IPS-18a (cell line): ENCODE data around the gene SIGLEC6.

Experiments
- H3K27ac ChIP-seq: one replicate; pipeline ENCODE4 v1.5.1; 2013; ENCODE audit warnings: low read length
- H3K27me3 ChIP-seq: one replicate; pipeline ENCODE4 v1.6.1; 2013; ENCODE audit warnings: mild to moderate bottlenecking, low read length; ENCODE audit not compliant: control insufficient read depth, insufficient read depth
- H3K36me3 ChIP-seq: one replicate; pipeline ENCODE4 v1.6.1; 2013; ENCODE audit warnings: low read depth, low read length; ENCODE audit not compliant: control insufficient read depth
- H3K4me1 ChIP-seq: one replicate; pipeline ENCODE4 v1.6.1; 2013; ENCODE audit warnings: low read depth, low read length; ENCODE audit not compliant: control insufficient read depth
- H3K4me3 ChIP-seq: one replicate; pipeline ENCODE4 v1.5.1; 2013; ENCODE audit warnings: low read length
- H3K9ac ChIP-seq: one replicate; pipeline ENCODE4 v1.6.1; 2013; ENCODE audit warnings: mild to moderate bottlenecking, low read length, moderate library complexity
- H3K9me3 ChIP-seq: one replicate; pipeline ENCODE4 v1.6.1; 2013; ENCODE audit warnings: low read depth, low read length; ENCODE audit not compliant: control insufficient read depth

SIGLEC6 gene

GRCh38 chr19:51547397-51548212 lies 16.1 kb upstream of the SIGLEC6 start:
- H3K9ac ChIP-seq = no peak overlapping the region
- no peaks in the 10 kb centered on the region for H3K9me3 ChIP-seq
- no peaks in the 10 kb centered on the region for H3K27me3 ChIP-seq
- no peaks in the 10 kb centered on the region for H3K36me3 ChIP-seq
- no peak overlapping the region for H3K27ac ChIP-seq
- H3K4me3 ChIP-seq = no peak overlapping the region
- no peaks in the 10 kb centered on the region for H3K4me1 ChIP-seq

GRCh38 chr19:51546650-51547396 lies 15.4 kb upstream of the SIGLEC6 start:
- Histone ChIP-seq H3K27ac (no peak overlapping the region), H3K4me1 (no peaks in the 10 kb centered on the region), H3K4me3 (no peak overlapping the region), H3K9ac (no peak overlapping the region), H3K36me3 (no peaks in the 10 kb centered on the region), H3K27me3 (no peaks in the 10 kb centered on the region), H3K9me3 (no peaks in the 10 kb centered on the region)

GRCh38 chr19:51546107-51546649 lies 14.7 kb upstream of the SIGLEC6 start:
- H3K27me3 ChIP-seq = no peaks in the 10 kb centered on the region
- no peak overlapping the region for H3K27ac ChIP-seq
- H3K4me1 ChIP-seq = no peaks in the 10 kb centered on the region
- H3K9me3 ChIP-seq = no peaks in the 10 kb centered on the region
- no peak overlapping the region for H3K4me3 ChIP-seq
- no peaks in the 10 kb centered on the region for H3K36me3 ChIP-seq
- H3K9ac ChIP-seq = no peak overlapping the region

GRCh38 chr19:51544038-51544437 lies 12.6 kb upstream of the SIGLEC6 start:
- Histone ChIP-seq H3K4me1 (no peaks in the 10 kb centered on the region), H3K9ac (no peak overlapping the region), H3K36me3 (no peaks in the 10 kb centered on the region), H3K9me3 (no peaks in the 10 kb centered on the region), H3K4me3 (no peak overlapping the region), H3K27ac (no peak overlapping the region), H3K27me3 (no peaks in the 10 kb centered on the region)

- H3K27me3 ChIP-seq = no peaks in the 10 kb centered on the region
- H3K9me3 ChIP-seq = no peaks in the 10 kb centered on the region
- no peak overlapping the region for H3K9ac ChIP-seq
- H3K4me1 ChIP-seq = no peaks in the 10 kb centered on the region
- H3K36me3 ChIP-seq = no peaks in the 10 kb centered on the region
- no peak overlapping the region for H3K27ac ChIP-seq
- H3K4me3 ChIP-seq = no peak overlapping the region
Measured at GRCh38 chr19:51542699-51543098, 11.2 kb upstream of the SIGLEC6 start.

GRCh38 chr19:51541458-51542357 lies 10.2 kb upstream of the SIGLEC6 start:
- no peak overlapping the region for H3K4me3 ChIP-seq
- no peaks in the 10 kb centered on the region for H3K27me3 ChIP-seq
- H3K9ac ChIP-seq = no peak overlapping the region
- no peaks in the 10 kb centered on the region for H3K36me3 ChIP-seq
- H3K9me3 ChIP-seq = no peaks in the 10 kb centered on the region
- H3K4me1 ChIP-seq = no peaks in the 10 kb centered on the region
- no peak overlapping the region for H3K27ac ChIP-seq

GRCh38 chr19:51539821-51540366 lies 8.4 kb upstream of the SIGLEC6 start:
- H3K9me3 ChIP-seq = no peaks in the 10 kb centered on the region
- no peak overlapping the region for H3K27ac ChIP-seq
- no peaks in the 10 kb centered on the region for H3K36me3 ChIP-seq
- H3K9ac ChIP-seq = no peak overlapping the region
- H3K4me1 ChIP-seq = no peaks in the 10 kb centered on the region
- H3K4me3 ChIP-seq = no peak overlapping the region
- H3K27me3 ChIP-seq = no peaks in the 10 kb centered on the region

GRCh38 chr19:51535535-51535934 lies 4.1 kb upstream of the SIGLEC6 start:
- Histone ChIP-seq H3K9me3 (no peaks in the 10 kb centered on the region), H3K4me1 (no peaks in the 10 kb centered on the region), H3K4me3 (no peak overlapping the region), H3K27me3 (no peaks in the 10 kb centered on the region), H3K27ac (no peak overlapping the region), H3K9ac (no peak overlapping the region), H3K36me3 (no peaks in the 10 kb centered on the region)

- Histone ChIP-seq H3K4me3 (no peak overlapping the region), H3K27ac (no peak overlapping the region), H3K9me3 (no peaks in the 10 kb centered on the region), H3K27me3 (no peaks in the 10 kb centered on the region), H3K9ac (no peak overlapping the region), H3K4me1 (no peaks in the 10 kb centered on the region), H3K36me3 (no peaks in the 10 kb centered on the region)
Measured at GRCh38 chr19:51530616-51531015, 854 bp downstream of the SIGLEC6 start.

- H3K27me3 ChIP-seq = no peaks in the 10 kb centered on the region
- H3K9me3 ChIP-seq = no peaks in the 10 kb centered on the region
Measured at GRCh38 chr19:51529301-51529700, 2.2 kb downstream of the SIGLEC6 start.

GRCh38 chr19:51525651-51526050 lies 5.8 kb downstream of the SIGLEC6 start:
- H3K4me1 ChIP-seq = no peaks in the 10 kb centered on the region
- no peaks in the 10 kb centered on the region for H3K27me3 ChIP-seq
- no peak overlapping the region for H3K27ac ChIP-seq
- H3K36me3 ChIP-seq = no peaks in the 10 kb centered on the region
- H3K9me3 ChIP-seq = no peaks in the 10 kb centered on the region
- no peak overlapping the region for H3K4me3 ChIP-seq
- H3K9ac ChIP-seq = no peak overlapping the region

More at GRCh38 chr19:51529301-51529700, 2.2 kb downstream of the SIGLEC6 start:
- Histone ChIP-seq H3K9ac (no peak overlapping the region), H3K4me3 (no peak overlapping the region), H3K4me1 (no peaks in the 10 kb centered on the region), H3K36me3 (no peaks in the 10 kb centered on the region), H3K27ac (no peak overlapping the region)
